Activated CD4-positive, alpha-beta memory T cell treated with anti-CD3 and anti-CD28 coated beads, Interleukin-2, amount 10 ng/mL, durations not matched to agents 7 days and 5 days (primary cell): ENCODE results near the gene SLC30A9. TPM values are rescaled to one million over a fixed set of nuclear protein-coding genes. Genes with fewer than 3 reads are reported as not detected.

Experiments used
- CTCF ChIA-PET: fragments of 350-600 bp; sonication (Branson Sonifier 250); formaldehyde crosslinking; loops from one replicate; lab custom pipeline; 2021; ENCODE audit warnings: antibody characterized with exemption, inconsistent platforms; lab: Charles Lee
- POLR2A ChIA-PET: fragments of 350-600 bp; sonication (Branson Sonifier 250); formaldehyde crosslinking; loops from one replicate; lab custom pipeline; 2021; ENCODE audit warnings: antibody characterized with exemption; lab: Charles Lee
- DNase-seq: peaks from one replicate; pipeline ENCODE4 v3.0.0-alpha.2; 2020
- H3K27ac Mint-ChIP-seq: one replicate; pipeline ENCODE4 v1.8.0; 2021; ENCODE audit warnings: mild to moderate bottlenecking, mixed read lengths
- H3K27me3 Mint-ChIP-seq: one replicate; pipeline ENCODE4 v1.8.0; 2021; ENCODE audit warnings: mixed read lengths
- H3K36me3 Mint-ChIP-seq: one replicate; pipeline ENCODE4 v1.8.0; 2021; ENCODE audit warnings: low read depth, mixed read lengths
- H3K4me1 Mint-ChIP-seq: one replicate; pipeline ENCODE4 v1.8.0; 2021; ENCODE audit warnings: mixed read lengths
- H3K4me3 Mint-ChIP-seq: one replicate; pipeline ENCODE4 v1.8.0; 2021; ENCODE audit warnings: mild to moderate bottlenecking, mixed read lengths
- H3K9me3 Mint-ChIP-seq: one replicate; pipeline ENCODE4 v1.8.0; 2021; ENCODE audit warnings: mixed read lengths
- total RNA-seq, 2 experiments: library from RNA; stranded (reverse); gene quantifications; one replicate each; pipeline ENCODE4 v1.2.3, GENCODE V29; 2021

SLC30A9 gene
- total RNA-seq, 2 experiments from 2014 or later, result 33.2 to 34.3 TPM

DNA sequence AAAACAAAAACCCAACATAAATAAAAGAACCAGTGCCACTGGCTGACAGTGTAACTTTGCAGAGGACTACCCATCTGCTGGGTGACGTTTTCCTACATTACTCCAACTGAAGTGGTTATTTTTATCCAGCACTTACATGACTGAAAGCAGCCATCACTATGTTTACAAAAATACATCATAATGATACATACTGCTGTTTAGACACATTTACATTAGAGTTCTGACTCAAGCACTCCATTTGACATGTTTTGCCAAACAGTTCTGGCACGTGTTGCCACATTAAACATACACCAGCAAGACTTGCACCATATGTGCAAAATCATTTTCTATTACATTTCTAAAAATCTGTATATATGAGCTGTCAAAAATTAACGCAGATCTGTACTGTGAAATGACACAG, 122.5 kb downstream of the SLC30A9 start:
- Mint-ChIP-seq H3K9me3 (no peaks in the 10 kb centered on the region), H3K27ac (no peak overlapping the region), H3K4me3 (no peak overlapping the region), H3K36me3 (no peaks in the 10 kb centered on the region), H3K4me1 (no peaks in the 10 kb centered on the region), H3K27me3 (peaks cover 5% of the 10 kb centered on the region)
- POLR2A ChIA-PET, result no interaction called here
- no peak for DNase-seq
- CTCF ChIA-PET, result no interaction called here

DNA sequence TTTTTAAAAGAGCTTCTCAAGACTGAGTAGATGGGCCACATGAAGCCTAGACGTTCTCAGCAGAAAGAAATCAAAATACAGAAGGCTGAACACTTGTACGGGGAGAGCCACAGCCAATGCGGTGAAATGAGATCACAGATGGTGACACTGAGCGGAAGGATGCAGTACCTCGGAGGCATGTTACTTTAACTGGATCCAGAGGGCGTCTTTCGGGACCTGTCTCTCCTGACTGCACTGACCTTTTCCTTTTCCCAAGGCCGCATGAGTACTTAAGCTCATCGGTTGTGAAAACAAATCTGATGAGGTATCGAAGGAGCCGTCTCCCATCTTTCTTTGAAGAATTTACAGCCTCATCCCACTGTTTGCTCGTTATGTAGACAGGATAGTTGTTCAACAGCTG, 129.6 kb downstream of the SLC30A9 start:
- Mint-ChIP-seq H3K4me1 (no peaks in the 10 kb centered on the region), H3K9me3 (no peaks in the 10 kb centered on the region), H3K36me3 (no peaks in the 10 kb centered on the region), H3K4me3 (no peak overlapping the region), H3K27me3 (peaks cover 3% of the 10 kb centered on the region), H3K27ac (no peak overlapping the region)
- ChIA-PET POLR2A (no interaction called here), CTCF (no interaction called here)
- no peak for DNase-seq

DNA sequence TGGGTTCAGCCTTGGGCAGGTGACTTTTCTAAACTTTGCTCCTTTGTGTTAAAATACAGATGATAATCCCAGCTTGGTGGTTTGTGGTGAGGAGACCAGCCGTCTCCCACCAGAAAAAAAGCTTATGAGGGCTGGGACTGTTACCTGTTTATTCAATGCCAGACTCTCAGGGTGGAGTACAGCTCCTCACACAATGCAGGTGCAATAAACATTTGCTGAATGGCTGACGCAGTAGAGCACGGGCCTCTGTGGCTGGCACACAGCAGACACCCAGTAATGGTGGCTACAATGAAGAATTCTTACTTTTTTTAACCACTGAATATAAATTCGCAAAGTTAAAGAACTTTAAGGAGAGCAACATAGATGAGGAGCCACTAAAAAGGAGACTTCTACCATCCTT, 131.9 kb downstream of the SLC30A9 start:
- DNase-seq, result no peak
- H3K4me3 Mint-ChIP-seq, result no peak overlapping the region

DNA sequence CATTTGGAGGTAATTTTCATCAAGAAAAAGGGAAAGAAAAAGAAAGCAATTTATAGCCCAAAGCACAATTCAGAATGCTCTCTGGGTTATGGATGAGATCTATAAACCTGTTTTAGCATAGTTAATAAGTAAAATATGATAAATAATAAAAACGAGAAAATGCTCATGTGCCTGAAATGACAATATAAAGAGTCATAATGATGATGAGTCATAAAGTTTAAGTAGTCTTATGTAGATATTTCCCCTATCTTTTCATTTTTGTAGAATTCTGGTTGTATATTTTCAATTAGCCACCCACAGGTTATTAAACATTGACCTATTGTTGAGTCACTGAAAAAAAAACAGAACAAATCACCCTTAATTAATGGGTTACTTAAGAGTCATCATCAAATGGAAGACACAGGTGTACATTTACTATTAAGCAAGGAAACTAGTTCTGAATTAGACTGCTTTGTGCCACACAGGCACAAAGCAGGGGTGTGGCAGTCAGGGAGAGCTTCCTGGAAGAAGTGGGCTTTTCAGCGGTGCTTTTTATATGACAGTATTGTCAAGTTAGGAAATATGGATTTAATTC, 132.8 kb downstream of the SLC30A9 start:
- DNase-seq, result no peak

More for the DNA sequence above, 131.9 kb downstream of the SLC30A9 start:
- CTCF ChIA-PET, result no interaction called here
- POLR2A ChIA-PET, result no interaction called here
- no peaks in the 10 kb centered on the region for H3K36me3 Mint-ChIP-seq
- no peaks in the 10 kb centered on the region for H3K9me3 Mint-ChIP-seq
- H3K4me1 Mint-ChIP-seq, result no peaks in the 10 kb centered on the region
- H3K27ac Mint-ChIP-seq, result no peak overlapping the region
- H3K27me3 Mint-ChIP-seq, result no peaks in the 10 kb centered on the region

DNA sequence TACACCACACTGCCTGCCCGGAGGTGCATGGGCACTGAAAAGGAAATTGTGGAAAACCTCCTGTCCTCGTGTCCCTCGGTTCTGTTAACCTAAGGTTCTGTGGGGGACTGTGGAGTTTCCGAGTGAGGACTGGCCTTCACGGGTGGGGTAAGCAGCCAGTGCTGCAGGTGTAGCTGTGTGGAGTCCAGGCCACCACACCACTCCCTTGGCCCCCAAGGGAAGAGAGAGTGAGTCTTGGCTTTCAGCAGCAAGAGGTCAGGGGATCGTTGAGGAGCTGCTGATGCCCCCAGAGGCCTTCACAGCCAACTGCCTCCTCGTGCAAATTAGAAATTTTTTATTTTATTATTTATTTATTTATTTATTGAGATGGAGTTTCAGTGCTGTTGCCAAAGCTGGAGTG, 141.8 kb downstream of the SLC30A9 start:
- ChIA-PET POLR2A (no interaction called here), CTCF (no interaction called here)
- Mint-ChIP-seq H3K36me3 (no peaks in the 10 kb centered on the region), H3K27me3 (peaks cover 3% of the 10 kb centered on the region), H3K9me3 (no peaks in the 10 kb centered on the region), H3K4me3 (no peak overlapping the region), H3K27ac (no peak overlapping the region), H3K4me1 (no peaks in the 10 kb centered on the region)
- DNase-seq, result no peak

More for the DNA sequence above, 132.8 kb downstream of the SLC30A9 start:
- Mint-ChIP-seq H3K27me3 (no peaks in the 10 kb centered on the region), H3K4me3 (no peak overlapping the region), H3K9me3 (no peaks in the 10 kb centered on the region), H3K4me1 (no peaks in the 10 kb centered on the region), H3K27ac (no peak overlapping the region), H3K36me3 (no peaks in the 10 kb centered on the region)
- ChIA-PET CTCF (interaction anchor here (0.7 kb wide), 1 partner anchor 119 kb away, joined by 3 read pairs; no protein-coding TSS in a partner anchor), POLR2A (no interaction called here)

DNA sequence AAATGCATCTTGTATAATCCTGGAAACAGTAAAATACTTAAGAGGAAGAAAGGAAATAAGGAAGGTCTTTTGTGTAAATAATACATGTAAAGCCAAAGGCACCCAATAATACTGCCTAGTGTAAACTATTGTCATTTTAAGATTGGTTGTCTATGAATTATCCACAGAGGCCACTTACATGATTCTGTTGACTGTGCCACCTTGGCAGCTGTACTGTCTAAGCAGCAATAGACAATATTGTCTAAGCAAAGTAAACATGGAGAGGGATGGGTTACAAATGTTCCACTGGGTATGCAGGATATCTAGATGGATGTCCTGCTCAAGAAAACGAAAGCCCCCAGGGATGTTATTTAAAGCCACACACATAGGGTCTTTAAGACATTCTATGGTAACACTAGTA, 142.7 kb downstream of the SLC30A9 start:
- CTCF ChIA-PET, result no interaction called here
- no peak overlapping the region for H3K4me3 Mint-ChIP-seq
- H3K4me1 Mint-ChIP-seq, result no peaks in the 10 kb centered on the region
- no peaks in the 10 kb centered on the region for H3K36me3 Mint-ChIP-seq
- DNase-seq, result no peak
- no peak overlapping the region for H3K27ac Mint-ChIP-seq
- H3K27me3 Mint-ChIP-seq, result peaks cover 8% of the 10 kb centered on the region
- no peaks in the 10 kb centered on the region for H3K9me3 Mint-ChIP-seq
- POLR2A ChIA-PET, result no interaction called here

DNA sequence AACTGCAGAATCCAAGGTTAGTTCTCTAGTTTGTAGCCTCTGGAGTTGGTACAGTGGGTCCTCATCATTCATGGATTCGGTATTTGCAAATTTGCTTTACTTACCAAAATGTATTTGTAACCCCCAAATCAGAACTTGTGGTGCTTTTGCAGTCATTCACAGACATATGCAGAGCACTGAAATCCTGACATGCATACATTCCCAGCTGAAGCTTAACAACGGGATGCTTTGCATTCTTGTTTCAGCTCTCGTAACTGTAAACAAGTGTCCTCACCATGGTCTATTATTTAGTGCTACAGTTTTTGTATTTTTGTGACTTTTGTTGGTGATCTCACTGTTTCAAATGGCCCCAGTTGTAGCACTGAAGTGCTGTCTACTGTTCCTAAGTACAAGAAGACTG, 146.0 kb downstream of the SLC30A9 start:
- POLR2A ChIA-PET, result no interaction called here

More for the DNA sequence above, 146.0 kb downstream of the SLC30A9 start:
- peaks cover 10% of the 10 kb centered on the region for H3K27me3 Mint-ChIP-seq
- no peaks in the 10 kb centered on the region for H3K9me3 Mint-ChIP-seq
- no peaks in the 10 kb centered on the region for H3K4me1 Mint-ChIP-seq
- no peak overlapping the region for H3K4me3 Mint-ChIP-seq
- CTCF ChIA-PET, result no interaction called here
- no peaks in the 10 kb centered on the region for H3K36me3 Mint-ChIP-seq
- H3K27ac Mint-ChIP-seq, result no peak overlapping the region
- DNase-seq, result no peak

Other genes with a start within 250 kb of the SLC30A9 start
- gene PHOX2B, start 241.8 kb upstream of the SLC30A9 start, total RNA-seq, result not detected
- 10 to 100 TPM; 53.3 to 55.9 TPM for gene TMEM33, start 55.1 kb upstream of the SLC30A9 start, total RNA-seq
- under 1 TPM; 0.10 to 0.15 TPM for gene DCAF4L1, start 8.8 kb upstream of the SLC30A9 start, total RNA-seq
- gene BEND4, start 162.1 kb downstream of the SLC30A9 start, total RNA-seq, result under 1 TPM; 0.10 to 0.13 TPM